ENCODE data around the gene PALLD.

The PALLD gene

GRCh38 chr4:168737806-168738172 lies 240.9 kb downstream of the PALLD start:
- H3K27ac Mint-ChIP-seq, result no peak overlapping the region

GRCh38 chr4:168739886-168740285 lies 243.0 kb downstream of the PALLD start:
- Mint-ChIP-seq H3K36me3 (no peaks in the 10 kb centered on the region), H3K4me1 (no peaks in the 10 kb centered on the region), H3K9me3 (no peaks in the 10 kb centered on the region), H3K27me3 (no peaks in the 10 kb centered on the region), H3K4me3 (no peak overlapping the region), H3K27ac (no peak overlapping the region)
- ATAC-seq, result no peak

More at GRCh38 chr4:168737806-168738172, 240.9 kb downstream of the PALLD start:
- ATAC-seq, result no peak
- Mint-ChIP-seq H3K4me1 (no peaks in the 10 kb centered on the region), H3K27me3 (no peaks in the 10 kb centered on the region), H3K4me3 (no peak overlapping the region), H3K36me3 (no peaks in the 10 kb centered on the region), H3K9me3 (no peaks in the 10 kb centered on the region)

- no peaks in the 10 kb centered on the region for H3K27me3 Mint-ChIP-seq
- no peaks in the 10 kb centered on the region for H3K4me1 Mint-ChIP-seq
- no peak overlapping the region for H3K27ac Mint-ChIP-seq
- ATAC-seq, result no peak
- H3K4me3 Mint-ChIP-seq, result no peak overlapping the region
- H3K36me3 Mint-ChIP-seq, result no peaks in the 10 kb centered on the region
- H3K9me3 Mint-ChIP-seq, result no peaks in the 10 kb centered on the region
Measured at GRCh38 chr4:168740691-168741090, 243.8 kb downstream of the PALLD start.

GRCh38 chr4:168741281-168742173 lies 244.7 kb downstream of the PALLD start:
- no peak overlapping the region for H3K27ac Mint-ChIP-seq
- no peak overlapping the region for H3K4me3 Mint-ChIP-seq
- ATAC-seq, result peak; percentile 42
- H3K27me3 Mint-ChIP-seq, result no peaks in the 10 kb centered on the region
- H3K4me1 Mint-ChIP-seq, result no peaks in the 10 kb centered on the region
- no peaks in the 10 kb centered on the region for H3K36me3 Mint-ChIP-seq
- H3K9me3 Mint-ChIP-seq, result no peaks in the 10 kb centered on the region

- H3K27me3 Mint-ChIP-seq, result no peaks in the 10 kb centered on the region
Measured at GRCh38 chr4:168743131-168743530, 246.3 kb downstream of the PALLD start.

GRCh38 chr4:168743601-168744000 lies 246.7 kb downstream of the PALLD start:
- no peaks in the 10 kb centered on the region for H3K4me1 Mint-ChIP-seq
- no peaks in the 10 kb centered on the region for H3K36me3 Mint-ChIP-seq
- no peaks in the 10 kb centered on the region for H3K9me3 Mint-ChIP-seq
- no peak for ATAC-seq
- H3K4me3 Mint-ChIP-seq, result no peak overlapping the region
- no peak overlapping the region for H3K27ac Mint-ChIP-seq
- H3K27me3 Mint-ChIP-seq, result no peaks in the 10 kb centered on the region

More at GRCh38 chr4:168743131-168743530, 246.3 kb downstream of the PALLD start:
- no peak for ATAC-seq
- H3K4me3 Mint-ChIP-seq, result no peak overlapping the region
- no peaks in the 10 kb centered on the region for H3K4me1 Mint-ChIP-seq
- no peaks in the 10 kb centered on the region for H3K36me3 Mint-ChIP-seq
- H3K9me3 Mint-ChIP-seq, result no peaks in the 10 kb centered on the region
- no peak overlapping the region for H3K27ac Mint-ChIP-seq

GRCh38 chr4:168744021-168744420 lies 247.2 kb downstream of the PALLD start:
- Mint-ChIP-seq H3K4me1 (no peaks in the 10 kb centered on the region), H3K4me3 (no peak overlapping the region), H3K36me3 (no peaks in the 10 kb centered on the region), H3K27ac (no peak overlapping the region), H3K9me3 (no peaks in the 10 kb centered on the region), H3K27me3 (no peaks in the 10 kb centered on the region)
- peak; percentile 22 for ATAC-seq

GRCh38 chr4:168748807-168749206 lies 252.0 kb downstream of the PALLD start:
- no peak for ATAC-seq
- Mint-ChIP-seq H3K36me3 (no peaks in the 10 kb centered on the region), H3K27me3 (no peaks in the 10 kb centered on the region), H3K4me1 (no peaks in the 10 kb centered on the region), H3K4me3 (no peak overlapping the region), H3K9me3 (no peaks in the 10 kb centered on the region), H3K27ac (no peak overlapping the region)

GRCh38 chr4:168751263-168752225 lies 254.7 kb downstream of the PALLD start:
- Mint-ChIP-seq H3K27ac (no peak overlapping the region), H3K9me3 (no peaks in the 10 kb centered on the region), H3K4me3 (no peak overlapping the region), H3K27me3 (peaks cover 13% of the 10 kb centered on the region), H3K4me1 (no peaks in the 10 kb centered on the region), H3K36me3 (no peaks in the 10 kb centered on the region)
- no peak for ATAC-seq

GRCh38 chr4:168755598-168756477 lies 259.0 kb downstream of the PALLD start:
- H3K36me3 Mint-ChIP-seq, result no peaks in the 10 kb centered on the region
- H3K27ac Mint-ChIP-seq, result no peak overlapping the region
- H3K9me3 Mint-ChIP-seq, result no peaks in the 10 kb centered on the region
- no peaks in the 10 kb centered on the region for H3K4me1 Mint-ChIP-seq
- no peak for ATAC-seq
- H3K4me3 Mint-ChIP-seq, result no peak overlapping the region
- peaks cover 13% of the 10 kb centered on the region for H3K27me3 Mint-ChIP-seq

- ATAC-seq, result no peak
- no peak overlapping the region for H3K4me3 Mint-ChIP-seq
- H3K4me1 Mint-ChIP-seq, result no peaks in the 10 kb centered on the region
Measured at GRCh38 chr4:168757500-168757899, 260.6 kb downstream of the PALLD start.

GRCh38 chr4:168758351-168758876 lies 261.6 kb downstream of the PALLD start:
- Mint-ChIP-seq H3K27me3 (peaks cover 13% of the 10 kb centered on the region), H3K4me1 (no peaks in the 10 kb centered on the region), H3K36me3 (no peaks in the 10 kb centered on the region), H3K4me3 (no peak overlapping the region), H3K27ac (no peak overlapping the region), H3K9me3 (no peaks in the 10 kb centered on the region)
- ATAC-seq, result no peak

More at GRCh38 chr4:168757500-168757899, 260.6 kb downstream of the PALLD start:
- no peaks in the 10 kb centered on the region for H3K9me3 Mint-ChIP-seq
- H3K36me3 Mint-ChIP-seq, result no peaks in the 10 kb centered on the region
- H3K27me3 Mint-ChIP-seq, result peaks cover 13% of the 10 kb centered on the region
- H3K27ac Mint-ChIP-seq, result no peak overlapping the region

- Mint-ChIP-seq H3K9me3 (no peaks in the 10 kb centered on the region), H3K4me3 (no peak overlapping the region), H3K4me1 (no peaks in the 10 kb centered on the region), H3K27me3 (peaks cover 13% of the 10 kb centered on the region), H3K36me3 (no peaks in the 10 kb centered on the region), H3K27ac (no peak overlapping the region)
- ATAC-seq, result no peak
Measured at GRCh38 chr4:168759321-168759720, 262.5 kb downstream of the PALLD start.

GRCh38 chr4:168759959-168760527 lies 263.2 kb downstream of the PALLD start:
- ATAC-seq, result no peak
- Mint-ChIP-seq H3K27ac (no peak overlapping the region), H3K4me3 (no peak overlapping the region), H3K36me3 (no peaks in the 10 kb centered on the region), H3K4me1 (no peaks in the 10 kb centered on the region), H3K27me3 (peaks cover 6% of the 10 kb centered on the region), H3K9me3 (no peaks in the 10 kb centered on the region)

Data from stimulated activated memory B cell treated with anti-CD40 and anti-IgM and Interleukin-4, amounts not matched to agents 10 μg/mL and 1 μg/mL and 100 μg/mL, for 72 hours (primary cell).